Measurements from ENCODE around the gene SPTAN1.
"Not testable (repeated sequence)": the region's sequence is repeated elsewhere in the genome, so short reads cannot be mapped to it uniquely, and the experiment has no call there.

SPTAN1 gene

GRCh38 chr9:128656416-128657343 lies 104.3 kb downstream of the SPTAN1 start, which contains the start of gene DYNC2I2:
TSS of gene DYNC2I2 (minus strand) at chr9:128656847. CDS start at chr9:128656726, 121 bp downstream.
- peak; percentile 75 for DNase-seq (ENCODE audit: low spot score)
- no peak for FAIRE-seq

GRCh38 chr9:128657344-128657704 lies 104.9 kb downstream of the SPTAN1 start:
- no peak for FAIRE-seq
- DNase-seq (ENCODE audit: low spot score): no peak

GRCh38 chr9:128657796-128658195 lies 105.4 kb downstream of the SPTAN1 start:
- FAIRE-seq: no peak

GRCh38 chr9:128666481-128666941 lies 114.1 kb downstream of the SPTAN1 start:
- FAIRE-seq: not testable (repeated sequence)
- peak; percentile 47 for DNase-seq (ENCODE audit: low spot score)

More at GRCh38 chr9:128657796-128658195, 105.4 kb downstream of the SPTAN1 start:
- no peak for DNase-seq (ENCODE audit: low spot score)

GRCh38 chr9:128669786-128670185 lies 117.4 kb downstream of the SPTAN1 start:
- no peak for FAIRE-seq
- DNase-seq (ENCODE audit: low spot score): no peak

GRCh38 chr9:128675382-128675781 lies 123.0 kb downstream of the SPTAN1 start:
- FAIRE-seq (no peak), DNase-seq (ENCODE audit: low spot score) (no peak)

- no peak for DNase-seq (ENCODE audit: low spot score)
- FAIRE-seq: no peak
These were observed 125.4 kb downstream of the SPTAN1 start for GRCh38 chr9:128677794-128678193.

Measured in RCC 7860 (cell line).